Liver (tissue), 2 donors: ENCODE measurements around the gene NPIPB8.
"Not testable (repeated sequence)": the region's sequence is repeated elsewhere in the genome, so short reads cannot be mapped to it uniquely, and the experiment has no call there.

Experiments used
- YY1 ChIP-seq: IDR thresholded peaks from 2 replicates; pipeline ENCODE4 v1.6.1; 2016; ENCODE audit warnings: antibody characterized with exemption, mild to moderate bottlenecking
- TF ChIP-seq, protein P1 (sequence below): fragments of 150-350 bp; IDR thresholded peaks from 2 replicates; pipeline ENCODE4 v1.5.1; 2017; ENCODE audit warnings: improper control_type of control experiment, low read depth, low read length; ENCODE audit not compliant: missing input control
- donor health status: healthy.

DNA sequence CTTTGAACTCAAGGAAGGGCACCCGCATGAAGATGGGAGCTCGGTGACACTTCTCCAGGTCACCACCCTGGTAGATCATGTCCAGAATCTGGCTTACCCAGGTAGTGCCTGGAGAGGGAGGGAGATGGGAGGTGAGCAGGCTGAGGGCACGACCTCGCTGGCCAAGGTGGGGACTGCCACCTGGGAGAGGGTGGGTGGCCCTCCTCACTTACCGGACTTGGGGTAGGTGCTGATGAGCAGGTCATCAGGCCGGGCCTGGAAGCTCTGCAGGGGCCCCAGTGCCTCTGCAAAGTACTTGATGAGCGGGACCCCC lies 29.4 kb upstream of the NPIPB8 start:
- TF ChIP-seq YY1 = not testable (repeated sequence)
- TF ChIP-seq, protein P1, sequence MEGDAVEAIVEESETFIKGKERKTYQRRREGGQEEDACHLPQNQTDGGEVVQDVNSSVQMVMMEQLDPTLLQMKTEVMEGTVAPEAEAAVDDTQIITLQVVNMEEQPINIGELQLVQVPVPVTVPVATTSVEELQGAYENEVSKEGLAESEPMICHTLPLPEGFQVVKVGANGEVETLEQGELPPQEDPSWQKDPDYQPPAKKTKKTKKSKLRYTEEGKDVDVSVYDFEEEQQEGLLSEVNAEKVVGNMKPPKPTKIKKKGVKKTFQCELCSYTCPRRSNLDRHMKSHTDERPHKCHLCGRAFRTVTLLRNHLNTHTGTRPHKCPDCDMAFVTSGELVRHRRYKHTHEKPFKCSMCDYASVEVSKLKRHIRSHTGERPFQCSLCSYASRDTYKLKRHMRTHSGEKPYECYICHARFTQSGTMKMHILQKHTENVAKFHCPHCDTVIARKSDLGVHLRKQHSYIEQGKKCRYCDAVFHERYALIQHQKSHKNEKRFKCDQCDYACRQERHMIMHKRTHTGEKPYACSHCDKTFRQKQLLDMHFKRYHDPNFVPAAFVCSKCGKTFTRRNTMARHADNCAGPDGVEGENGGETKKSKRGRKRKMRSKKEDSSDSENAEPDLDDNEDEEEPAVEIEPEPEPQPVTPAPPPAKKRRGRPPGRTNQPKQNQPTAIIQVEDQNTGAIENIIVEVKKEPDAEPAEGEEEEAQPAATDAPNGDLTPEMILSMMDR = not testable (repeated sequence)
